CD4-positive, alpha-beta T cell (primary cell): ENCODE data around the gene OOSP1. TPM values are rescaled to one million over a fixed set of nuclear protein-coding genes. Genes with fewer than 3 reads are reported as not detected.

Experiments used
- ATAC-seq: fragments of 200-7000 bp; cut with Tn5 transposase; one replicate; pipeline ENCODE4 v1.10.0; 2022; ENCODE audit warnings: mild to moderate bottlenecking; ENCODE audit not compliant: poor library complexity
- CTCF ChIA-PET: fragments of 350-600 bp; sonication (Branson Sonifier 250); formaldehyde crosslinking; loops from one replicate; lab custom pipeline; 2021; ENCODE audit warnings: antibody characterized with exemption, inconsistent platforms; lab: Charles Lee
- POLR2A ChIA-PET: fragments of 350-600 bp; sonication (Branson Sonifier 250); formaldehyde crosslinking; loops from one replicate; lab custom pipeline; 2021; ENCODE audit warnings: antibody characterized with exemption, inconsistent platforms; lab: Charles Lee
- DNase-seq, 14 experiments: peaks; one replicate each; pipeline ENCODE4 v3.0.0-alpha.2; 2013 to 2020; ENCODE audit warnings: mixed read lengths in 2 of 14
- H3K27ac ChIP-seq, 2 donors: one replicate each; pipeline versions ENCODE4 v1.5.1 to v1.7.0; 2013; ENCODE audit warnings: low read length in 2 of 2, low read depth in 1 of 2, mild to moderate bottlenecking in 1 of 2
- H3K27me3 ChIP-seq, 2 experiments: 1 replicate in 1 of 2; 2 replicates in 1 of 2; pipeline versions ENCODE4 v1.6.1 to v1.7.0; 2013; ENCODE audit warnings: low read length in 2 of 2, control low read depth in 1 of 2, mild to moderate bottlenecking in 1 of 2, moderate library complexity in 1 of 2; ENCODE audit not compliant: insufficient read depth in 2 of 2, control insufficient read depth in 1 of 2
- H3K36me3 ChIP-seq: one replicate; pipeline ENCODE4 v1.6.1; 2013; ENCODE audit warnings: low read length, control low read depth; ENCODE audit not compliant: insufficient read depth
- H3K4me1 ChIP-seq: one replicate; pipeline ENCODE4 v1.6.1; 2013; ENCODE audit warnings: low read length, control low read depth; ENCODE audit not compliant: insufficient read depth
- H3K4me3 ChIP-seq: one replicate; pipeline ENCODE4 v1.5.1; 2013; ENCODE audit warnings: mild to moderate bottlenecking, low read length, moderate library complexity
- H3K9me3 ChIP-seq, 2 experiments: 1 replicate in 1 of 2; 2 replicates in 1 of 2; pipeline versions ENCODE4 v1.6.1 to v1.7.0; 2013; ENCODE audit warnings: low read length in 2 of 2, mild to moderate bottlenecking in 2 of 2, control low read depth in 1 of 2, moderate library complexity in 1 of 2; ENCODE audit not compliant: control insufficient read depth in 1 of 2, insufficient read depth in 1 of 2
- H3K27ac Mint-ChIP-seq: one replicate; pipeline ENCODE4 v1.8.0; 2020; ENCODE audit warnings: mixed read lengths
- H3K27me3 Mint-ChIP-seq: one replicate; pipeline ENCODE4 v1.8.0; 2021; ENCODE audit warnings: mixed read lengths
- H3K36me3 Mint-ChIP-seq: one replicate; pipeline ENCODE4 v1.8.0; 2021; ENCODE audit warnings: low read depth, mixed read lengths
- H3K4me1 Mint-ChIP-seq: one replicate; pipeline ENCODE4 v1.8.0; 2021; ENCODE audit warnings: low read depth, mixed read lengths
- H3K4me3 Mint-ChIP-seq: one replicate; pipeline ENCODE4 v1.8.0; 2020; ENCODE audit warnings: mild to moderate bottlenecking, mixed read lengths
- H3K9me3 Mint-ChIP-seq: one replicate; pipeline ENCODE4 v1.8.0; 2020; ENCODE audit warnings: mixed read lengths
- intact Hi-C, 2 experiments: fragments of 100-400 bp; cut with DNase I in 1 of 2; cut with micrococcal nuclease in 1 of 2; formaldehyde crosslinking; loops; one replicate each; pipeline versions ENCODE4 v1.15.1 to v1.9.0; 2023 to 2025; cut with DNase I, micrococcal nuclease
- total RNA-seq, 174 experiments: library from RNA in 2 of 174; stranded (reverse) in 2 of 174; gene quantifications; one replicate each; pipeline ENCODE4 v1.2.3 and lab custom pipeline; 2021 to 2026
- TF ChIP-seq, protein P1 (sequence below): fragments of 200-600 bp; IDR thresholded peaks from one replicate; pipeline ENCODE4 v1.8.0; 2022; ENCODE audit warnings: antibody characterized with exemption, mild to moderate bottlenecking

Gene OOSP1
- total RNA-seq, 2 experiments from 2014 or later = not detected

DNA sequence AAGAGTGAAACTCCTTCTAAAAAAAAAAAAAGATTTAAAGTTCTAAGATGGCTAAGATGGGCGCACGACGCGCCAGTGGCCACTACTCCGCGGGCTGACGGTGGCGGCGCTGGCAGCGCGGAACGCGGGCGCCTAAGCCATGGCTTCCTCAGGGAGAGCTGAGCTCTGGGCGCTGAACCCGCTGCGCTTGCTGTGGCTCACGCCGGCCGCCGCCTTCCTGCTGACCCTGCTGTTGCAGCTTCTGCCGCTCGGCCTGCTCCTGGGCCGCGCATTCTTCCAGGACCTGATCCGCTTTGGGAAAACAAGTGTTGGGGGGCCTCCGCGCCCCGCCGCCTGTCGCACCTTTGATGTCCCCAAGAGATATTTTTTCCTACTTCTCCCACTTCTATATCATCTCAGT, 40.2 kb upstream of the OOSP1 start:
- POLR2A ChIA-PET = no interaction called here
- Mint-ChIP-seq H3K27ac (no peak overlapping the region), H3K36me3 (no peaks in the 10 kb centered on the region), H3K27me3 (peaks cover 21% of the 10 kb centered on the region), H3K4me1 (no peaks in the 10 kb centered on the region), H3K4me3 (no peak overlapping the region), H3K9me3 (no peaks in the 10 kb centered on the region)
- no peaks in the 10 kb centered on the region for H3K36me3 ChIP-seq
- CTCF ChIA-PET = no interaction called here
- TF ChIP-seq, protein P1, sequence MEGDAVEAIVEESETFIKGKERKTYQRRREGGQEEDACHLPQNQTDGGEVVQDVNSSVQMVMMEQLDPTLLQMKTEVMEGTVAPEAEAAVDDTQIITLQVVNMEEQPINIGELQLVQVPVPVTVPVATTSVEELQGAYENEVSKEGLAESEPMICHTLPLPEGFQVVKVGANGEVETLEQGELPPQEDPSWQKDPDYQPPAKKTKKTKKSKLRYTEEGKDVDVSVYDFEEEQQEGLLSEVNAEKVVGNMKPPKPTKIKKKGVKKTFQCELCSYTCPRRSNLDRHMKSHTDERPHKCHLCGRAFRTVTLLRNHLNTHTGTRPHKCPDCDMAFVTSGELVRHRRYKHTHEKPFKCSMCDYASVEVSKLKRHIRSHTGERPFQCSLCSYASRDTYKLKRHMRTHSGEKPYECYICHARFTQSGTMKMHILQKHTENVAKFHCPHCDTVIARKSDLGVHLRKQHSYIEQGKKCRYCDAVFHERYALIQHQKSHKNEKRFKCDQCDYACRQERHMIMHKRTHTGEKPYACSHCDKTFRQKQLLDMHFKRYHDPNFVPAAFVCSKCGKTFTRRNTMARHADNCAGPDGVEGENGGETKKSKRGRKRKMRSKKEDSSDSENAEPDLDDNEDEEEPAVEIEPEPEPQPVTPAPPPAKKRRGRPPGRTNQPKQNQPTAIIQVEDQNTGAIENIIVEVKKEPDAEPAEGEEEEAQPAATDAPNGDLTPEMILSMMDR = no peak
- no peak overlapping the region for H3K4me3 ChIP-seq
- H3K9me3 ChIP-seq = peaks cover 0 to 6% of the 10 kb centered on the region in 2 experiments
- H3K27me3 ChIP-seq = no peaks in the 10 kb centered on the region
- no peaks in the 10 kb centered on the region for H3K4me1 ChIP-seq
- ATAC-seq (no peak), DNase-seq (no peak)
- H3K27ac ChIP-seq = no peak overlapping the region
- intact Hi-C loops = no loop called here

DNA sequence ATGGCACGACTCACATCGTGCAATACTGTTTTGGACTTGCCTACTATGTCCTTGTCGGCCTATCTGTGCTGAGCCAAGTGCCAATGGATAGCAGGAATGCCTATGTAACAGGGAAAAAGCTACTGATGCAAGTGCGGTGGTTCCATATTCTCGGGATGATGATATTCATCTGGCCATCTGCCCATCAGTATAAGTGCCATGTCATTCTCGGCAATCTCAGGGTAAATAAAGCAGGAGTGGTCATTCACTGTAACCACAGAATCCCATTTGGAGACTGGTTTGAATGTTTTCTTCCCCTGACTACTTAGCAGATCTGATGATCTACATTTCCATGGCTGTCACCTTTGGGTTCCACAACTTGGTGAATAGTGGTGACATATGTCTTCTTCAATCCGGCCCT, 39.6 kb upstream of the OOSP1 start:
- ATAC-seq = no peak
- H3K9me3 Mint-ChIP-seq = no peaks in the 10 kb centered on the region
- H3K4me3 Mint-ChIP-seq = no peak overlapping the region

DNA sequence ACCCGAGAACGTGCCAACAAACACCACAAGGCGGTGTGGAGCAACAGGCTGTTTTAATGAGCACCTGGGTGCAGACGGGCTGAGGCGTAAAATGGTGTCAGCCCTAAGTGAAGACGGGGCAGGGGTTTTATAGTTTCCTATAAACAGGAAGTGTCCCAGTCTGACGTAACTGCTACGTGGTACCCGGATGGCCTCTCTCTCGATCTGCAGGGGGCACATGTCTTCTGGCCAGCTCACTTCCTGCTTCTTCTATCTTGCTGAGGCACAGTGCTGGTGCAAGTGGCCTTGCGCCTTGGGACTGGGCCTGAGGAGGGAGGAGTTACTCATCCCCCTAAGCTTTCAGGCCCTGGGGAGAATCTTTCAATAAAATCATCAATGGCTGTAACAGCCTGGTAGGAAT, 38.7 kb upstream of the OOSP1 start:
- Mint-ChIP-seq H3K4me1 (no peaks in the 10 kb centered on the region), H3K36me3 (no peaks in the 10 kb centered on the region), H3K4me3 (no peak overlapping the region), H3K27ac (no peak overlapping the region), H3K9me3 (no peaks in the 10 kb centered on the region), H3K27me3 (peaks cover 17% of the 10 kb centered on the region)
- Histone ChIP-seq H3K27ac (no peak overlapping the region), H3K4me1 (no peaks in the 10 kb centered on the region), H3K9me3 (peaks cover 0 to 6% of the 10 kb centered on the region in 2 experiments), H3K4me3 (no peak overlapping the region), H3K27me3 (no peaks in the 10 kb centered on the region), H3K36me3 (no peaks in the 10 kb centered on the region)
- TF ChIP-seq, protein P1 = no peak
- DNase-seq (no peak), ATAC-seq (no peak)
- intact Hi-C loops = no loop called here
- CTCF ChIA-PET = no interaction called here
- POLR2A ChIA-PET = no interaction called here

More for the DNA sequence above, 39.6 kb upstream of the OOSP1 start:
- no peak overlapping the region for H3K27ac ChIP-seq
- ChIA-PET CTCF (no interaction called here), POLR2A (no interaction called here)
- TF ChIP-seq, protein P1 = no peak
- Mint-ChIP-seq H3K27me3 (peaks cover 18% of the 10 kb centered on the region), H3K36me3 (no peaks in the 10 kb centered on the region), H3K27ac (no peak overlapping the region), H3K4me1 (no peaks in the 10 kb centered on the region)
- no peak overlapping the region for H3K4me3 ChIP-seq
- peaks cover 0 to 6% of the 10 kb centered on the region in 2 experiments for H3K9me3 ChIP-seq
- intact Hi-C loops = no loop called here
- DNase-seq = no peak
- H3K4me1 ChIP-seq = no peaks in the 10 kb centered on the region
- H3K36me3 ChIP-seq = no peaks in the 10 kb centered on the region
- H3K27me3 ChIP-seq = no peaks in the 10 kb centered on the region
